ENCODE measurements around the gene PNPLA7. TPM values are rescaled to one million over a fixed set of nuclear protein-coding genes. Genes with fewer than 3 reads are reported as not detected.

PNPLA7 gene
- total RNA-seq, 1 experiment from 2014 or later = 3.9 TPM

- intact Hi-C loops (cut with micrococcal nuclease; ENCODE audit: unreplicated experiment) = no loop called here
- H3K27me3 ChIP-seq (ENCODE audit: control insufficient read depth, insufficient read depth, low read length) = no peaks in the 10 kb centered on the region
- ATAC-seq = no peak
- ChIA-PET CTCF (no interaction called here), POLR2A (no interaction called here)
- no peaks in the 10 kb centered on the region for H3K4me1 ChIP-seq (ENCODE audit: control insufficient read depth, insufficient read depth, low read length)
- no peak for DNase-seq (ENCODE audit: low read depth, low spot score)
- no peak overlapping the region for H3K27ac ChIP-seq (ENCODE audit: low read length)
- in situ Hi-C loops (cut with HindIII; ENCODE audit: low pct_unique_long_range_greater_than_20kb, low sequenced_read_pairs) = no loop called here
- H3K36me3 ChIP-seq (ENCODE audit: control insufficient read depth, insufficient read depth, low read length) = no peaks in the 10 kb centered on the region
- BruUV-seq (replicated peaks) = no TSS peak
- H3K9me3 ChIP-seq (ENCODE audit: control insufficient read depth, insufficient read depth, low read depth, low read length) = no peaks in the 10 kb centered on the region
- no peak overlapping the region for H3K4me3 ChIP-seq (ENCODE audit: low read depth in 2 of 2, low read length in 2 of 2)
- TF ChIP-seq TCF7L2 (IDR thresholded peaks at IDR 0.05; ENCODE audit: low read depth, low read length) (no peak), SIN3A (IDR thresholded peaks at IDR 0.05; ENCODE audit: borderline replicate concordance, insufficient read depth, low read depth, low read length) (no peak), POLR2AphosphoS5 (IDR thresholded peaks at IDR 0.05; ENCODE audit: low read depth, low read length) (no peak)
- TF ChIP-seq, protein P1, sequence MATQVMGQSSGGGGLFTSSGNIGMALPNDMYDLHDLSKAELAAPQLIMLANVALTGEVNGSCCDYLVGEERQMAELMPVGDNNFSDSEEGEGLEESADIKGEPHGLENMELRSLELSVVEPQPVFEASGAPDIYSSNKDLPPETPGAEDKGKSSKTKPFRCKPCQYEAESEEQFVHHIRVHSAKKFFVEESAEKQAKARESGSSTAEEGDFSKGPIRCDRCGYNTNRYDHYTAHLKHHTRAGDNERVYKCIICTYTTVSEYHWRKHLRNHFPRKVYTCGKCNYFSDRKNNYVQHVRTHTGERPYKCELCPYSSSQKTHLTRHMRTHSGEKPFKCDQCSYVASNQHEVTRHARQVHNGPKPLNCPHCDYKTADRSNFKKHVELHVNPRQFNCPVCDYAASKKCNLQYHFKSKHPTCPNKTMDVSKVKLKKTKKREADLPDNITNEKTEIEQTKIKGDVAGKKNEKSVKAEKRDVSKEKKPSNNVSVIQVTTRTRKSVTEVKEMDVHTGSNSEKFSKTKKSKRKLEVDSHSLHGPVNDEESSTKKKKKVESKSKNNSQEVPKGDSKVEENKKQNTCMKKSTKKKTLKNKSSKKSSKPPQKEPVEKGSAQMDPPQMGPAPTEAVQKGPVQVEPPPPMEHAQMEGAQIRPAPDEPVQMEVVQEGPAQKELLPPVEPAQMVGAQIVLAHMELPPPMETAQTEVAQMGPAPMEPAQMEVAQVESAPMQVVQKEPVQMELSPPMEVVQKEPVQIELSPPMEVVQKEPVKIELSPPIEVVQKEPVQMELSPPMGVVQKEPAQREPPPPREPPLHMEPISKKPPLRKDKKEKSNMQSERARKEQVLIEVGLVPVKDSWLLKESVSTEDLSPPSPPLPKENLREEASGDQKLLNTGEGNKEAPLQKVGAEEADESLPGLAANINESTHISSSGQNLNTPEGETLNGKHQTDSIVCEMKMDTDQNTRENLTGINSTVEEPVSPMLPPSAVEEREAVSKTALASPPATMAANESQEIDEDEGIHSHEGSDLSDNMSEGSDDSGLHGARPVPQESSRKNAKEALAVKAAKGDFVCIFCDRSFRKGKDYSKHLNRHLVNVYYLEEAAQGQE (IDR thresholded peaks at IDR 0.05; ENCODE audit: insufficient read depth in 1 of 2, low read depth in 2 of 2, low read length in 1 of 2) = no peak
- TF ChIP-seq, protein P2, sequence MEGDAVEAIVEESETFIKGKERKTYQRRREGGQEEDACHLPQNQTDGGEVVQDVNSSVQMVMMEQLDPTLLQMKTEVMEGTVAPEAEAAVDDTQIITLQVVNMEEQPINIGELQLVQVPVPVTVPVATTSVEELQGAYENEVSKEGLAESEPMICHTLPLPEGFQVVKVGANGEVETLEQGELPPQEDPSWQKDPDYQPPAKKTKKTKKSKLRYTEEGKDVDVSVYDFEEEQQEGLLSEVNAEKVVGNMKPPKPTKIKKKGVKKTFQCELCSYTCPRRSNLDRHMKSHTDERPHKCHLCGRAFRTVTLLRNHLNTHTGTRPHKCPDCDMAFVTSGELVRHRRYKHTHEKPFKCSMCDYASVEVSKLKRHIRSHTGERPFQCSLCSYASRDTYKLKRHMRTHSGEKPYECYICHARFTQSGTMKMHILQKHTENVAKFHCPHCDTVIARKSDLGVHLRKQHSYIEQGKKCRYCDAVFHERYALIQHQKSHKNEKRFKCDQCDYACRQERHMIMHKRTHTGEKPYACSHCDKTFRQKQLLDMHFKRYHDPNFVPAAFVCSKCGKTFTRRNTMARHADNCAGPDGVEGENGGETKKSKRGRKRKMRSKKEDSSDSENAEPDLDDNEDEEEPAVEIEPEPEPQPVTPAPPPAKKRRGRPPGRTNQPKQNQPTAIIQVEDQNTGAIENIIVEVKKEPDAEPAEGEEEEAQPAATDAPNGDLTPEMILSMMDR (IDR thresholded peaks at IDR 0.05) = no peak
These were observed 7.7 kb downstream of the PNPLA7 start for GRCh38 chr9:137542486-137542885.

GRCh38 chr9:137540536-137540935 is 9.7 kb downstream of the PNPLA7 start:
- no peak overlapping the region for H3K27ac ChIP-seq (ENCODE audit: low read length)
- ATAC-seq = peak; percentile 30; the same call in 1 of the 2 replicates
- no peaks in the 10 kb centered on the region for H3K36me3 ChIP-seq (ENCODE audit: control insufficient read depth, insufficient read depth, low read length)
- H3K4me3 ChIP-seq (ENCODE audit: low read depth in 2 of 2, low read length in 2 of 2) = no peak overlapping the region
- intact Hi-C loops (cut with micrococcal nuclease; ENCODE audit: unreplicated experiment) = no loop called here
- H3K9me3 ChIP-seq (ENCODE audit: control insufficient read depth, insufficient read depth, low read depth, low read length) = no peaks in the 10 kb centered on the region
- CTCF ChIA-PET = no interaction called here
- H3K4me1 ChIP-seq (ENCODE audit: control insufficient read depth, insufficient read depth, low read length) = no peaks in the 10 kb centered on the region
- POLR2A ChIA-PET = no interaction called here
- in situ Hi-C loops (cut with HindIII; ENCODE audit: low pct_unique_long_range_greater_than_20kb, low sequenced_read_pairs) = no loop called here
- TF ChIP-seq, protein P2 (IDR thresholded peaks at IDR 0.05) = no peak
- no peak for TF ChIP-seq TCF7L2 (IDR thresholded peaks at IDR 0.05; ENCODE audit: low read depth, low read length)
- no peak for TF ChIP-seq SIN3A (IDR thresholded peaks at IDR 0.05; ENCODE audit: borderline replicate concordance, insufficient read depth, low read depth, low read length)
- TF ChIP-seq, protein P1 (IDR thresholded peaks at IDR 0.05; ENCODE audit: insufficient read depth in 1 of 2, low read depth in 2 of 2, low read length in 1 of 2) = no peak
- no peak for DNase-seq (ENCODE audit: low read depth, low spot score)
- no TSS peak for BruUV-seq (replicated peaks)
- no peaks in the 10 kb centered on the region for H3K27me3 ChIP-seq (ENCODE audit: control insufficient read depth, insufficient read depth, low read length)

Data from Panc1 (cell line).